Fibroblast of lung (primary cell): ENCODE data around the gene ATXN1. TPM values are rescaled to one million over a fixed set of nuclear protein-coding genes. Genes with fewer than 3 reads are reported as not detected.

Experiments
- DNase-seq, 2 donors: peaks; one replicate each; pipeline versions ENCODE4 v3.0.0 to v3.0.0-alpha.2; 2010; ENCODE audit warnings: low read depth in 2 of 2
- H2AFZ ChIP-seq: 2 replicates; pipeline ENCODE4 v1.5.1; 2012; ENCODE audit warnings: low read length, control low read depth, inconsistent platforms
- H3K27ac ChIP-seq: 2 replicates; pipeline ENCODE4 v1.5.1; 2011; ENCODE audit warnings: low read length, control low read depth; ENCODE audit not compliant: insufficient read depth
- H3K27me3 ChIP-seq: 2 replicates; pipeline ENCODE4 v1.5.1; 2011; ENCODE audit warnings: mild to moderate bottlenecking, low read length; ENCODE audit not compliant: control insufficient read depth, insufficient read depth
- H3K36me3 ChIP-seq: 2 replicates; pipeline ENCODE4 v1.5.1; 2011; ENCODE audit warnings: low read length; ENCODE audit not compliant: control insufficient read depth, insufficient read depth
- H3K4me1 ChIP-seq: 2 replicates; pipeline ENCODE4 v1.5.1; 2011; ENCODE audit warnings: low read length; ENCODE audit not compliant: control insufficient read depth, insufficient read depth; ENCODE audit errors: extremely low read depth
- H3K4me2 ChIP-seq: 2 replicates; pipeline ENCODE4 v1.5.1; 2011; ENCODE audit warnings: low read length, control low read depth; ENCODE audit not compliant: insufficient read depth; ENCODE audit errors: extremely low read depth
- H3K4me3 ChIP-seq, 4 experiments: fragments of 200-600 bp in 1 of 4; sonication (generic) in 1 of 4; replicated peaks in 1 of 4; 2 replicates each; pipeline ENCODE4 v1.5.1; 2011 to 2016; ENCODE audit warnings: low read length in 4 of 4, low read depth in 3 of 4, mild to moderate bottlenecking in 3 of 4, control low read depth in 2 of 4, inconsistent platforms in 1 of 4, mixed read lengths in 1 of 4; ENCODE audit not compliant: insufficient read depth in 1 of 4; ENCODE audit errors: control extremely low read depth in 1 of 4
- H3K79me2 ChIP-seq: 2 replicates; pipeline ENCODE4 v1.5.1; 2012; ENCODE audit warnings: mild to moderate bottlenecking, low read length, inconsistent platforms; ENCODE audit not compliant: control insufficient read depth, insufficient read depth
- H3K9ac ChIP-seq: 2 replicates; pipeline ENCODE4 v1.5.1; 2011; ENCODE audit warnings: mild to moderate bottlenecking, low read length, control low read depth; ENCODE audit not compliant: insufficient read depth
- H3K9me3 ChIP-seq: 2 replicates; pipeline ENCODE4 v1.5.1; 2012; ENCODE audit warnings: low read depth, low read length; ENCODE audit not compliant: control insufficient read depth, insufficient read depth
- H4K20me1 ChIP-seq: 2 replicates; pipeline ENCODE4 v1.5.1; 2011; ENCODE audit warnings: low read length; ENCODE audit not compliant: control insufficient read depth, insufficient read depth; ENCODE audit errors: extremely low read depth
- EZH2 ChIP-seq: IDR thresholded peaks from 2 replicates; pipeline ENCODE4 v1.5.1; 2012; ENCODE audit warnings: low read length, control low read depth, mild to moderate bottlenecking; ENCODE audit errors: missing control alignments
- polyA plus RNA-seq, 2 donors: library from polyadenylated mRNA; depleted of rRNA in 1 of 2; stranded (reverse) in 1 of 2; unstranded in 1 of 2; fragments of >200 nt; gene quantifications; 2 replicates each; pipeline ENCODE4 v1.2.1, GENCODE V29; 2011 to 2012; ENCODE audit warnings: missing spikeins in 1 of 2
- total RNA-seq: library from RNA; depleted of rRNA; stranded (reverse); fragments of >200 nt; gene quantifications from 2 replicates; pipeline ENCODE4 v1.2.1, GENCODE V29; 2014
- TF ChIP-seq, protein P1 (sequence below), 2 donors: IDR thresholded peaks in 1 of 2; conservative IDR thresholded peaks in 1 of 2; 1 replicate in 1 of 2; 2 replicates in 1 of 2; pipeline ENCODE4 v1.5.1; 2011 to 2012; ENCODE audit warnings: low read length in 2 of 2, control low read depth in 1 of 2, inconsistent platforms in 1 of 2, low read depth in 1 of 2, mild to moderate bottlenecking in 1 of 2

Gene ATXN1
- total and polyA plus RNA-seq, 2 donors (not counting 1 experiment from before 2014, with no cell fraction given) = 15.8 to 40.5 TPM

DNA sequence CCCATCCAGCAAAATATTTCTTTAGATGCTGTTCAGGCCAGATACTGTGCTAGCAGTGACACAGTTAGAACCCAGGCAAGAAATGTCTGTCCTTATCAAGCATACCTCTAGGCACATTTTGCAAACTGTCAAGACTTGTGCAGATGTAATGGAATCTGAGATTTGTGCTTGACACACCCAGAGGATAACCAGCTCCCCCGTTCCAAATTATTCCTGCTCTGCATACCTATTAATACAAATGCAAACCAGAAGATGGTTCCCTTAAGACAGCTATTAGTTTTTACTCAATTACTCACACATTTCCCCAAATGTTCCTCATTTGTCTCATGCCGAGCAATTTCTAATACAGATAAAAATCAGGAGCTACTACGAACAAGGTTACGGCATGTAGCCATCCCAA is 40.4 kb downstream of the ATXN1 start:
- peaks cover 12% of the 10 kb centered on the region for H3K79me2 ChIP-seq
- TF ChIP-seq, protein P1, sequence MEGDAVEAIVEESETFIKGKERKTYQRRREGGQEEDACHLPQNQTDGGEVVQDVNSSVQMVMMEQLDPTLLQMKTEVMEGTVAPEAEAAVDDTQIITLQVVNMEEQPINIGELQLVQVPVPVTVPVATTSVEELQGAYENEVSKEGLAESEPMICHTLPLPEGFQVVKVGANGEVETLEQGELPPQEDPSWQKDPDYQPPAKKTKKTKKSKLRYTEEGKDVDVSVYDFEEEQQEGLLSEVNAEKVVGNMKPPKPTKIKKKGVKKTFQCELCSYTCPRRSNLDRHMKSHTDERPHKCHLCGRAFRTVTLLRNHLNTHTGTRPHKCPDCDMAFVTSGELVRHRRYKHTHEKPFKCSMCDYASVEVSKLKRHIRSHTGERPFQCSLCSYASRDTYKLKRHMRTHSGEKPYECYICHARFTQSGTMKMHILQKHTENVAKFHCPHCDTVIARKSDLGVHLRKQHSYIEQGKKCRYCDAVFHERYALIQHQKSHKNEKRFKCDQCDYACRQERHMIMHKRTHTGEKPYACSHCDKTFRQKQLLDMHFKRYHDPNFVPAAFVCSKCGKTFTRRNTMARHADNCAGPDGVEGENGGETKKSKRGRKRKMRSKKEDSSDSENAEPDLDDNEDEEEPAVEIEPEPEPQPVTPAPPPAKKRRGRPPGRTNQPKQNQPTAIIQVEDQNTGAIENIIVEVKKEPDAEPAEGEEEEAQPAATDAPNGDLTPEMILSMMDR (conservative IDR thresholded peaks at IDR 0.05 in 1 of 2, IDR thresholded peaks at IDR 0.05 in 1 of 2; ENCODE audit: low read depth in 1 of 2, low read length in 2 of 2) = no peak
- no peak overlapping the region for H3K27ac ChIP-seq
- H3K9ac ChIP-seq = no peak overlapping the region
- no peak overlapping the region for H2AFZ ChIP-seq
- no peaks in the 10 kb centered on the region for H3K27me3 ChIP-seq
- no peaks in the 10 kb centered on the region for H3K9me3 ChIP-seq
- DNase-seq = no peak
- no peak overlapping the region for H3K4me3 ChIP-seq
- H3K4me1 ChIP-seq = peaks cover 18% of the 10 kb centered on the region
- H3K36me3 ChIP-seq = no peaks in the 10 kb centered on the region
- no peak overlapping the region for H3K4me2 ChIP-seq
- no peaks in the 10 kb centered on the region for H4K20me1 ChIP-seq

DNA sequence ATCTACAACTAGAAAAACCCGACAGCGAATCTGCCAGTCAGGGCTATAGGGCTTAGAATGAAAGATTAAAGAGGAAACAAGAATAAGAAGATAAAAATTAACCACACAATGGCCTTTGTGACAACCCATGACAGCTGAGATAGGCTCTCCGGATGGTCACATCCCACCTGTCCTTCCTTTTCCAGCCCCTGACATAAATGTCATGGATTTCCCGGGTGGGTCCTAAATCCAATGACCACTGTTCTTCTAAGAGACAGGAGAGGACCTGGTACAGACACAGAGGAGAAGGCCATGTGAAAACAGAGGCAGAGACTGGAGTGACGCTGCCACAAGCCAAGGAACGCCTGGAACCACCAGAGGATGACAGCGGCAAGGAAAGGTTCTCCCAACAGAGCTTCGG is 41.8 kb downstream of the ATXN1 start:
- no peaks in the 10 kb centered on the region for H3K9me3 ChIP-seq
- no peak for TF ChIP-seq EZH2
- TF ChIP-seq, protein P1 (conservative IDR thresholded peaks at IDR 0.05 in 1 of 2, IDR thresholded peaks at IDR 0.05 in 1 of 2; ENCODE audit: low read depth in 1 of 2, low read length in 2 of 2) = no peak
- peaks cover 8% of the 10 kb centered on the region for H3K4me1 ChIP-seq
- no peaks in the 10 kb centered on the region for H3K36me3 ChIP-seq
- no peaks in the 10 kb centered on the region for H3K27me3 ChIP-seq
- H3K4me2 ChIP-seq = no peak overlapping the region
- no peak overlapping the region for H3K27ac ChIP-seq
- H3K4me3 ChIP-seq = no peak overlapping the region
- H3K79me2 ChIP-seq = peaks cover 14% of the 10 kb centered on the region
- H4K20me1 ChIP-seq = no peaks in the 10 kb centered on the region
- no peak for DNase-seq
- H3K9ac ChIP-seq = no peak overlapping the region
- no peak overlapping the region for H2AFZ ChIP-seq

DNA sequence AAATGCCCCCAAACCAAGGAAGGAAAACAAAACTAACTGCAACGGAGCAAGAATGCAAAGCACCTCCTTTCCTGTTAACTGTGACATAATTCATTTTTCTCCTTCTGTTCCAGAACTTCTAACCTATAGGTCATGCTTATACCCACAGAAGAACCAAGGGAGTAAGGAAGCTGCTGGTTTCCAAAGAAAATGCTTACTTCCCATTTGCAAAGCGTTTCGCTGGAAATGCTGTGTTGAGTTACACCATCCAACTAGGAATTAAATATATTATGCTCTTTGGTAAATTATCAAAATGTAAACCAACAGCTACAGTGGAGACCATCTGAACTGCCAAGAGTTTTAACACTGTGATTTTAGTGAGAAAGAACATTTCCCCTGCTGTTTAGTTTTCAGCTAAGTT is 42.9 kb downstream of the ATXN1 start:
- Histone ChIP-seq H2AFZ (no peak overlapping the region), H3K9ac (no peak overlapping the region), H3K27me3 (no peaks in the 10 kb centered on the region), H3K79me2 (peaks cover 13% of the 10 kb centered on the region), H3K27ac (no peak overlapping the region), H3K4me2 (peak overlapping the region; percentile 40), H3K4me3 (no peak overlapping the region), H4K20me1 (no peaks in the 10 kb centered on the region), H3K36me3 (no peaks in the 10 kb centered on the region), H3K9me3 (no peaks in the 10 kb centered on the region), H3K4me1 (peaks cover 6% of the 10 kb centered on the region)
- peak in 1 of 2 donors; percentile 53 for DNase-seq
- TF ChIP-seq EZH2 = no peak
- TF ChIP-seq, protein P1 (conservative IDR thresholded peaks at IDR 0.05 in 1 of 2, IDR thresholded peaks at IDR 0.05 in 1 of 2; ENCODE audit: low read depth in 1 of 2, low read length in 2 of 2) = no peak
